ENCODE measurements around the gene CACNA1H.
"Not testable (repeated sequence)": the region's sequence is repeated elsewhere in the genome, so short reads cannot be mapped to it uniquely, and the experiment has no call there.

The CACNA1H gene

GRCh38 chr16:1243907-1244850 is 91.3 kb downstream of the CACNA1H start:
- H3K4me1 ChIP-seq (ENCODE audit: control insufficient read depth in 1 of 2, insufficient read depth in 1 of 2, low read depth in 1 of 2, low read length in 1 of 2); H3K9me3 ChIP-seq; H3K27ac ChIP-seq; H3K36me3 ChIP-seq; H3K4me3 ChIP-seq (ENCODE audit: low read depth in 1 of 2, low read length in 1 of 2): not testable (repeated sequence)
- H3K27me3 ChIP-seq, result peaks cover 25% of the 10 kb centered on the region

- H3K36me3 ChIP-seq, result no peaks in the 10 kb centered on the region
- no peaks in the 10 kb centered on the region for H3K4me1 ChIP-seq (ENCODE audit: control insufficient read depth in 1 of 2, insufficient read depth in 1 of 2, low read depth in 1 of 2, low read length in 1 of 2)
- no peaks in the 10 kb centered on the region for H3K9me3 ChIP-seq
- H3K27me3 ChIP-seq, result peaks cover 25% of the 10 kb centered on the region
- no peak overlapping the region for H3K27ac ChIP-seq
- no peak for TF ChIP-seq CTCF (IDR thresholded peaks at IDR 0.05)
- no peak overlapping the region for H3K4me3 ChIP-seq (ENCODE audit: low read depth in 1 of 2, low read length in 1 of 2)
Observed at GRCh38 chr16:1244881-1245280, 92.0 kb downstream of the CACNA1H start.

GRCh38 chr16:1245452-1246020 is 92.6 kb downstream of the CACNA1H start:
- H3K4me3 ChIP-seq (ENCODE audit: low read depth in 1 of 2, low read length in 1 of 2), result no peak overlapping the region
- no peak for TF ChIP-seq CTCF (IDR thresholded peaks at IDR 0.05)
- H3K27me3 ChIP-seq, result peaks cover 25% of the 10 kb centered on the region
- no peak overlapping the region for H3K27ac ChIP-seq
- no peaks in the 10 kb centered on the region for H3K4me1 ChIP-seq (ENCODE audit: control insufficient read depth in 1 of 2, insufficient read depth in 1 of 2, low read depth in 1 of 2, low read length in 1 of 2)
- H3K36me3 ChIP-seq, result no peaks in the 10 kb centered on the region
- H3K9me3 ChIP-seq, result no peaks in the 10 kb centered on the region

- H3K9me3 ChIP-seq; H3K4me1 ChIP-seq (ENCODE audit: control insufficient read depth in 1 of 2, insufficient read depth in 1 of 2, low read depth in 1 of 2, low read length in 1 of 2); H3K36me3 ChIP-seq; H3K4me3 ChIP-seq (ENCODE audit: low read depth in 1 of 2, low read length in 1 of 2); H3K27ac ChIP-seq: not testable (repeated sequence)
- H3K27me3 ChIP-seq, result peaks cover 25% of the 10 kb centered on the region
Observed at GRCh38 chr16:1247903-1248537, 95.1 kb downstream of the CACNA1H start.

GRCh38 chr16:1249031-1249755 is 96.3 kb downstream of the CACNA1H start:
- not testable (repeated sequence) for H3K9me3 ChIP-seq; H3K4me3 ChIP-seq (ENCODE audit: low read depth in 1 of 2, low read length in 1 of 2); H3K36me3 ChIP-seq; H3K4me1 ChIP-seq (ENCODE audit: control insufficient read depth in 1 of 2, insufficient read depth in 1 of 2, low read depth in 1 of 2, low read length in 1 of 2); H3K27ac ChIP-seq
- peaks cover 25% of the 10 kb centered on the region for H3K27me3 ChIP-seq

GRCh38 chr16:1253701-1254364 is 100.9 kb downstream of the CACNA1H start:
- H3K27ac ChIP-seq; H3K4me3 ChIP-seq (ENCODE audit: low read depth in 1 of 2, low read length in 1 of 2); H3K36me3 ChIP-seq; H3K27me3 ChIP-seq; H3K4me1 ChIP-seq (ENCODE audit: control insufficient read depth in 1 of 2, insufficient read depth in 1 of 2, low read depth in 1 of 2, low read length in 1 of 2); H3K9me3 ChIP-seq: not testable (repeated sequence)

- not testable (repeated sequence) for H3K9me3 ChIP-seq
Observed at GRCh38 chr16:1254821-1255220, 101.9 kb downstream of the CACNA1H start.

GRCh38 chr16:1255276-1256122 is 102.6 kb downstream of the CACNA1H start, which contains the start of gene TPSD1:
Gene TPSD1 (plus strand): TSS chr16:1256069. CDS start chr16:1256281, 212 bp downstream.
- H3K27ac ChIP-seq; H3K4me3 ChIP-seq (ENCODE audit: low read depth in 1 of 2, low read length in 1 of 2); H3K4me1 ChIP-seq (ENCODE audit: control insufficient read depth in 1 of 2, insufficient read depth in 1 of 2, low read depth in 1 of 2, low read length in 1 of 2); H3K36me3 ChIP-seq; H3K9me3 ChIP-seq: not testable (repeated sequence)
- H3K27me3 ChIP-seq, result peaks cover 19% of the 10 kb centered on the region

More at GRCh38 chr16:1254821-1255220, 101.9 kb downstream of the CACNA1H start:
- H3K4me3 ChIP-seq (ENCODE audit: low read depth in 1 of 2, low read length in 1 of 2); H3K36me3 ChIP-seq; H3K27ac ChIP-seq; H3K4me1 ChIP-seq (ENCODE audit: control insufficient read depth in 1 of 2, insufficient read depth in 1 of 2, low read depth in 1 of 2, low read length in 1 of 2): not testable (repeated sequence)
- H3K27me3 ChIP-seq, result peaks cover 12% of the 10 kb centered on the region

GRCh38 chr16:1256296-1256873 is 103.5 kb downstream of the CACNA1H start:
- not testable (repeated sequence) for H3K27ac ChIP-seq; H3K4me1 ChIP-seq (ENCODE audit: control insufficient read depth in 1 of 2, insufficient read depth in 1 of 2, low read depth in 1 of 2, low read length in 1 of 2); H3K36me3 ChIP-seq; H3K4me3 ChIP-seq (ENCODE audit: low read depth in 1 of 2, low read length in 1 of 2); H3K9me3 ChIP-seq
- peaks cover 27% of the 10 kb centered on the region for H3K27me3 ChIP-seq

Measured in neutrophil (primary cell).